IMR-90 (cell line): ENCODE data around the gene CSDE1. TPM values are rescaled to one million over a fixed set of nuclear protein-coding genes. Genes with fewer than 3 reads are reported as not detected.

ENCODE experiments used
- ATAC-seq: fragments of 200-7000 bp; cut with Tn5 transposase; 2 replicates; pipeline ENCODE4 v1.9.1; 2020; ENCODE audit warnings: low read depth, mild to moderate bottlenecking, moderate library complexity
- BruUV-seq: library from RNA; stranded (reverse); fragments of 400-500 nt; replicated peaks from 2 replicates; lab custom pipeline; 2021; lab: Mats Ljungman, UMichigan
- CTCF ChIA-PET: fragments of 300-600 bp; formaldehyde crosslinking; extraction: SDS; loops from one replicate; lab custom pipeline; 2021; ENCODE audit warnings: antibody characterized with exemption; lab: Yijun Ruan, JAX
- POLR2A ChIA-PET: fragments of 300-600 bp; sonication (Branson Sonifier 250); formaldehyde crosslinking; loops from one replicate; lab custom pipeline; 2022; ENCODE audit warnings: antibody characterized with exemption; ENCODE audit not compliant: unreplicated experiment; lab: Charles Lee
- DNase-seq: peaks from one replicate; pipeline ENCODE4 v3.0.0; 2013
- H2AFZ ChIP-seq: replicated peaks from 2 replicates; pipeline ENCODE3; 2013; ENCODE audit warnings: low read length, mild to moderate bottlenecking; ENCODE audit not compliant: poor library complexity
- H2AK5ac ChIP-seq: 2 replicates; pipeline ENCODE4 v1.6.1; 2013; ENCODE audit warnings: low read depth, low read length, inconsistent platforms
- H2AK9ac ChIP-seq: replicated peaks from 2 replicates; pipeline ENCODE3; 2013; ENCODE audit warnings: mild to moderate bottlenecking, low read depth, low read length, moderate library complexity; ENCODE audit not compliant: poor library complexity
- H2BK120ac ChIP-seq: 2 replicates; pipeline ENCODE4 v1.6.1; 2013; ENCODE audit warnings: low read depth, low read length, inconsistent platforms
- H2BK15ac ChIP-seq: 3 replicates; pipeline ENCODE4 v1.6.1; 2013; ENCODE audit warnings: low read depth, low read length, inconsistent platforms
- H2BK20ac ChIP-seq: 2 replicates; pipeline ENCODE4 v1.6.1; 2013; ENCODE audit warnings: low read depth, mild to moderate bottlenecking, inconsistent platforms, low read length, moderate library complexity
- H2BK5ac ChIP-seq: 2 replicates; pipeline ENCODE4 v1.6.1; 2013; ENCODE audit warnings: mild to moderate bottlenecking, low read depth, low read length, inconsistent platforms; ENCODE audit not compliant: poor library complexity, severe bottlenecking
- H3K14ac ChIP-seq: replicated peaks from 2 replicates; pipeline ENCODE4 v1.6.1; 2013; ENCODE audit warnings: low read depth, low read length, inconsistent platforms
- H3K18ac ChIP-seq: 2 replicates; pipeline ENCODE4 v1.6.1; 2013; ENCODE audit warnings: low read depth, low read length, control low read depth
- H3K23ac ChIP-seq: 2 replicates; pipeline ENCODE4 v1.6.1; 2013; ENCODE audit warnings: low read depth, low read length, inconsistent platforms
- H3K27ac ChIP-seq: 2 replicates; pipeline ENCODE4 v1.5.1; 2013; ENCODE audit warnings: mild to moderate bottlenecking, control low read depth, low read length; ENCODE audit not compliant: insufficient read depth
- H3K27me3 ChIP-seq: 2 replicates; pipeline ENCODE4 v1.6.1; 2013; ENCODE audit warnings: low read length; ENCODE audit not compliant: control insufficient read depth, insufficient read depth
- H3K36me3 ChIP-seq: 2 replicates; pipeline ENCODE4 v1.6.1; 2013; ENCODE audit warnings: low read length, mixed read lengths; ENCODE audit not compliant: control insufficient read depth, insufficient read depth
- H3K4ac ChIP-seq: 2 replicates; pipeline ENCODE4 v1.6.1; 2013; ENCODE audit warnings: low read depth, low read length, inconsistent platforms
- H3K4me1 ChIP-seq: 2 replicates; pipeline ENCODE4 v1.6.1; 2013; ENCODE audit warnings: low read length, mixed read lengths; ENCODE audit not compliant: control insufficient read depth, insufficient read depth
- H3K4me2 ChIP-seq: 2 replicates; pipeline ENCODE4 v1.6.1; 2013; ENCODE audit warnings: low read depth, mild to moderate bottlenecking, control low read depth, low read length, moderate library complexity
- H3K4me3 ChIP-seq: 2 replicates; pipeline ENCODE4 v1.5.1; 2013; ENCODE audit warnings: low read depth, mild to moderate bottlenecking, control low read depth, low read length, moderate library complexity; ENCODE audit not compliant: insufficient read depth
- H3K56ac ChIP-seq: 2 replicates; pipeline ENCODE4 v1.6.1; 2013; ENCODE audit warnings: low read length, inconsistent platforms; ENCODE audit not compliant: insufficient read depth; ENCODE audit errors: extremely low read depth
- H3K79me1 ChIP-seq, 2 experiments: 2 replicates each; pipeline ENCODE4 v1.6.1; 2013; ENCODE audit warnings: low read length in 2 of 2, inconsistent platforms in 1 of 2, low read depth in 1 of 2
- H3K9ac ChIP-seq: 2 replicates; pipeline ENCODE4 v1.6.1; 2013; ENCODE audit warnings: low read depth, low read length, control low read depth
- H3K9me1 ChIP-seq: 2 replicates; pipeline ENCODE4 v1.6.1; 2013; ENCODE audit warnings: low read length, inconsistent platforms; ENCODE audit not compliant: insufficient read depth
- H3K9me3 ChIP-seq: 2 replicates; pipeline ENCODE4 v1.6.1; 2013; ENCODE audit warnings: low read length; ENCODE audit not compliant: control insufficient read depth, insufficient read depth
- H4K20me1 ChIP-seq: 2 replicates; pipeline ENCODE4 v1.6.1; 2013; ENCODE audit warnings: low read length, inconsistent platforms; ENCODE audit not compliant: insufficient read depth
- H4K5ac ChIP-seq: 2 replicates; pipeline ENCODE4 v1.6.1; 2013; ENCODE audit warnings: mild to moderate bottlenecking, low read depth, low read length, control low read depth
- H4K8ac ChIP-seq, 2 experiments: 2 replicates each; pipeline ENCODE4 v1.6.1; 2013; ENCODE audit warnings: low read depth in 2 of 2, low read length in 2 of 2, control low read depth in 1 of 2, inconsistent platforms in 1 of 2
- H4K91ac ChIP-seq: 2 replicates; pipeline ENCODE4 v1.6.1; 2013; ENCODE audit warnings: low read depth, low read length, inconsistent platforms; ENCODE audit not compliant: insufficient read depth
- BHLHE40 ChIP-seq: fragments of 150-350 bp; IDR thresholded peaks from 2 replicates; pipeline ENCODE4 v1.6.1; 2016; ENCODE audit warnings: mild to moderate bottlenecking, low read depth, low read length
- CEBPB ChIP-seq: IDR thresholded peaks from 2 replicates; pipeline ENCODE4 v1.6.1; 2012; ENCODE audit warnings: low read depth, low read length, improper control_type of control experiment
- CHD1 ChIP-seq: IDR thresholded peaks from 2 replicates; pipeline ENCODE4 v1.6.1; 2012; ENCODE audit warnings: low read depth, low read length, improper control_type of control experiment
- FOS ChIP-seq: fragments of 150-350 bp; IDR thresholded peaks from 2 replicates; pipeline ENCODE4 v1.6.1; 2016; ENCODE audit warnings: low read depth, low read length
- MAFK ChIP-seq: IDR thresholded peaks from 2 replicates; pipeline ENCODE4 v1.6.1; 2012; ENCODE audit warnings: low read depth, low read length, improper control_type of control experiment
- MAZ ChIP-seq: IDR thresholded peaks from 2 replicates; pipeline ENCODE4 v1.6.1; 2012; ENCODE audit warnings: low read depth, mild to moderate bottlenecking, low read length, improper control_type of control experiment, moderate library complexity, borderline replicate concordance
- MXI1 ChIP-seq: IDR thresholded peaks from 2 replicates; pipeline ENCODE4 v1.6.1; 2012; ENCODE audit warnings: low read depth, mild to moderate bottlenecking, low read length, moderate library complexity, borderline replicate concordance
- NFE2L2 ChIP-seq: fragments of 150-350 bp; IDR thresholded peaks from 2 replicates; pipeline ENCODE4 v1.6.1; 2016; ENCODE audit warnings: low read depth, mild to moderate bottlenecking, low read length
- POLR2A ChIP-seq: IDR thresholded peaks from 2 replicates; pipeline ENCODE4 v1.6.1; 2012; ENCODE audit warnings: mild to moderate bottlenecking, low read depth, low read length
- RCOR1 ChIP-seq: IDR thresholded peaks from 2 replicates; pipeline ENCODE4 v1.6.1; 2012; ENCODE audit warnings: mild to moderate bottlenecking, low read length, improper control_type of control experiment; ENCODE audit not compliant: insufficient replicate concordance
- RFX5 ChIP-seq: IDR thresholded peaks from 2 replicates; pipeline ENCODE4 v1.8.0; 2012; ENCODE audit warnings: low read depth, mild to moderate bottlenecking, low read length, moderate library complexity
- WGBS, 2 experiments: methylation state at CpG; one replicate each; pipeline versions ENCODE4 v1.1.5 to v1.1.7; 2013; ENCODE audit warnings: missing lambda C conversion rate in 2 of 2; ENCODE audit not compliant: insufficient read length in 1 of 2; ENCODE audit errors: extremely low coverage in 2 of 2; 5-methylcytosine and 5-hydroxymethylcytosine counted together
- dilution Hi-C: fragments of 300-500 bp; cut with HindIII; formaldehyde crosslinking; loops from one replicate; pipeline ENCODE4 v1.14.3; 2018; ENCODE audit warnings: low sequenced_read_pairs; ENCODE audit not compliant: unreplicated experiment
- in situ Hi-C: fragments of 300-500 bp; cut with MboI; formaldehyde crosslinking; loops from 3 replicates; pipeline ENCODE4 v1.14.3; 2019; ENCODE audit warnings: low sequenced_read_pairs, inconsistent platforms, mixed read lengths
- intact Hi-C: fragments of 100-400 bp; cut with micrococcal nuclease; formaldehyde crosslinking; loops from 2 replicates; pipeline ENCODE4 v1.10.0; 2022
- polyA plus RNA-seq, 3 experiments: library from polyadenylated mRNA; depleted of rRNA; stranded (reverse); fragments of >200 nt; gene quantifications; 2 replicates each; pipeline ENCODE4 v1.2.3, GENCODE V29; 2012; ENCODE audit warnings: low replicate concordance in 1 of 3
- total RNA-seq: library from RNA; depleted of rRNA; stranded (reverse); fragments of >200 nt; gene quantifications from 2 replicates; pipeline ENCODE4 v1.2.3, GENCODE V29; 2012
- TF ChIP-seq, protein P1 (sequence below): conservative IDR thresholded peaks from 2 replicates; pipeline ENCODE4 v1.5.1; 2012; ENCODE audit warnings: mild to moderate bottlenecking, low read depth, low read length, improper control_type of control experiment
- TF ChIP-seq, protein P2 (sequence below): fragments of 150-350 bp; IDR thresholded peaks from 2 replicates; pipeline ENCODE4 v1.6.1; 2017; ENCODE audit warnings: mild to moderate bottlenecking, antibody characterized with exemption, low read length, low read depth
- TF ChIP-seq, protein P3 (sequence below): fragments of 150-350 bp; IDR thresholded peaks from 2 replicates; pipeline ENCODE4 v1.6.1; 2016; ENCODE audit warnings: low read depth, mild to moderate bottlenecking, low read length, moderate library complexity, borderline replicate concordance

Gene CSDE1
- total and polyA plus RNA-seq, 2 of the 4 experiments (the other 2 are of a cell fraction), result 190 to 879 TPM

DNA sequence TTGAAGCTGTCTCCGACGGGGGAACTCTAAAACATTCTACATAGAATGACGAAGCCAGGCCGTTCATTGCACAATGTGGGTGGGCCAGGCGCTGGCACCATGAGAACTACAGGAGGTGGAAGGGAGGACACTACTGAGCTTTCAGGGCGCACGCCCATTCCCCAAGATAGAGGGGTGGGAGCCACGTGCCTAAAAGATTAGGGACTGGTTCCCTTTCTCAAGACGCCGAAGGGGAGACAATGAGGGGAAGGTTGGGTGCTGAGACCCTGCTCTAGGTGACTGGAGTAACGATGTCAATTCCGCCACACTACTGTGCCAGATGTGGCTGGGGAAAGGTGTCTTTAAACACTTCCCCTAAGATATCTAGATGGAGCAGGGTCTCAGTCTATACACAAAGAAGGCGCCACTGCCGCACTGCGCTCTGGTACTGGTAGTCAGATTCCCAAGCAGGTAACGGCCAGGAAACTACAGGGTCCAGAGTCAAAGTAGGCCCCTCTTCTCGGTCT, 782 bp downstream of the CSDE1 start:
- H2BK20ac ChIP-seq, result no peak overlapping the region
- H4K5ac ChIP-seq, result peak overlapping the region; percentile 13; the same call in 1 of the 2 replicates
- BruUV-seq, result no TSS peak
- peaks cover 57% of the 10 kb centered on the region for H4K20me1 ChIP-seq
- DNase-seq (peak; percentile 58), ATAC-seq (0 out of 2 replicates have a peak, but pooled peaks have one; percentile 7)
- POLR2A ChIA-PET, result interaction anchor here (0.7 kb wide), 1 partner anchor 41 kb away, joined by 3 read pairs; the partner anchor contains the start of gene NRAS
- in situ Hi-C loops (no loop called here), dilution Hi-C loops (no loop called here), intact Hi-C loops (loop anchor here (1.0 to 5.0 kb wide), 2 partner anchors 780 to 838 kb away; partner anchors contain the start of gene OLFML3)
- peak overlapping the region; percentile 81 to 89; a peak in 3 of 4 replicates for H4K8ac ChIP-seq
- peaks cover 4% of the 10 kb centered on the region; the same call in 1 of the 2 replicates for H3K9me1 ChIP-seq
- H2BK5ac ChIP-seq, result peak overlapping the region; percentile 47
- H2BK120ac ChIP-seq, result peak overlapping the region; percentile 11; the same call in 1 of the 2 replicates
- WGBS, 2 experiments, result no CpG with 5 or more reads among the region's 17 CpGs
- CTCF ChIA-PET, result no interaction called here
- H3K18ac ChIP-seq, result peak overlapping the region; percentile 7; the same call in 1 of the 2 replicates
- H3K23ac ChIP-seq, result peak overlapping the region; percentile 92
- no peaks in the 10 kb centered on the region for H3K9me3 ChIP-seq
- peak overlapping the region; percentile 86 for H3K14ac ChIP-seq
- H2AK5ac ChIP-seq, result peak overlapping the region; percentile 91
- H4K91ac ChIP-seq, result peak overlapping the region; percentile 72; the same call in 1 of the 2 replicates
- peak overlapping the region; percentile 89 for H2AFZ ChIP-seq
- TF ChIP-seq BHLHE40, result no peak
- TF ChIP-seq, protein P1, sequence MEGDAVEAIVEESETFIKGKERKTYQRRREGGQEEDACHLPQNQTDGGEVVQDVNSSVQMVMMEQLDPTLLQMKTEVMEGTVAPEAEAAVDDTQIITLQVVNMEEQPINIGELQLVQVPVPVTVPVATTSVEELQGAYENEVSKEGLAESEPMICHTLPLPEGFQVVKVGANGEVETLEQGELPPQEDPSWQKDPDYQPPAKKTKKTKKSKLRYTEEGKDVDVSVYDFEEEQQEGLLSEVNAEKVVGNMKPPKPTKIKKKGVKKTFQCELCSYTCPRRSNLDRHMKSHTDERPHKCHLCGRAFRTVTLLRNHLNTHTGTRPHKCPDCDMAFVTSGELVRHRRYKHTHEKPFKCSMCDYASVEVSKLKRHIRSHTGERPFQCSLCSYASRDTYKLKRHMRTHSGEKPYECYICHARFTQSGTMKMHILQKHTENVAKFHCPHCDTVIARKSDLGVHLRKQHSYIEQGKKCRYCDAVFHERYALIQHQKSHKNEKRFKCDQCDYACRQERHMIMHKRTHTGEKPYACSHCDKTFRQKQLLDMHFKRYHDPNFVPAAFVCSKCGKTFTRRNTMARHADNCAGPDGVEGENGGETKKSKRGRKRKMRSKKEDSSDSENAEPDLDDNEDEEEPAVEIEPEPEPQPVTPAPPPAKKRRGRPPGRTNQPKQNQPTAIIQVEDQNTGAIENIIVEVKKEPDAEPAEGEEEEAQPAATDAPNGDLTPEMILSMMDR, result no peak
- TF ChIP-seq MAFK, result no peak
- TF ChIP-seq NFE2L2, result no peak
- TF ChIP-seq RCOR1, result no peak
- no peak; the same call in 1 of the 2 replicates for TF ChIP-seq POLR2A
- TF ChIP-seq, protein P2, sequence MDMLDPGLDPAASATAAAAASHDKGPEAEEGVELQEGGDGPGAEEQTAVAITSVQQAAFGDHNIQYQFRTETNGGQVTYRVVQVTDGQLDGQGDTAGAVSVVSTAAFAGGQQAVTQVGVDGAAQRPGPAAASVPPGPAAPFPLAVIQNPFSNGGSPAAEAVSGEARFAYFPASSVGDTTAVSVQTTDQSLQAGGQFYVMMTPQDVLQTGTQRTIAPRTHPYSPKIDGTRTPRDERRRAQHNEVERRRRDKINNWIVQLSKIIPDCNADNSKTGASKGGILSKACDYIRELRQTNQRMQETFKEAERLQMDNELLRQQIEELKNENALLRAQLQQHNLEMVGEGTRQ, result no peak
- TF ChIP-seq MAZ, result no peak
- TF ChIP-seq FOS, result no peak
- peak; percentile 68; the same call in 1 of the 2 replicates for TF ChIP-seq MXI1
- TF ChIP-seq, protein P3, sequence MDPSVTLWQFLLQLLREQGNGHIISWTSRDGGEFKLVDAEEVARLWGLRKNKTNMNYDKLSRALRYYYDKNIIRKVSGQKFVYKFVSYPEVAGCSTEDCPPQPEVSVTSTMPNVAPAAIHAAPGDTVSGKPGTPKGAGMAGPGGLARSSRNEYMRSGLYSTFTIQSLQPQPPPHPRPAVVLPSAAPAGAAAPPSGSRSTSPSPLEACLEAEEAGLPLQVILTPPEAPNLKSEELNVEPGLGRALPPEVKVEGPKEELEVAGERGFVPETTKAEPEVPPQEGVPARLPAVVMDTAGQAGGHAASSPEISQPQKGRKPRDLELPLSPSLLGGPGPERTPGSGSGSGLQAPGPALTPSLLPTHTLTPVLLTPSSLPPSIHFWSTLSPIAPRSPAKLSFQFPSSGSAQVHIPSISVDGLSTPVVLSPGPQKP, result no peak
- peak; percentile 98 for TF ChIP-seq CEBPB
- TF ChIP-seq RFX5, result no peak
- no peak for TF ChIP-seq CHD1
- peak overlapping the region; percentile 67 for H3K4me3 ChIP-seq
- peak overlapping the region; percentile 89 for H3K4ac ChIP-seq
- H3K36me3 ChIP-seq, result no peaks in the 10 kb centered on the region
- peak overlapping the region; percentile 86 for H3K4me2 ChIP-seq
- H3K27ac ChIP-seq, result peak overlapping the region; percentile 81
- H2AK9ac ChIP-seq, result peak overlapping the region; percentile 95
- peak overlapping the region; percentile 91 for H3K9ac ChIP-seq
- H3K4me1 ChIP-seq, result peaks cover 2% of the 10 kb centered on the region
- H3K79me1 ChIP-seq, result peaks cover 0 to 19% of the 10 kb centered on the region in 2 experiments; a peak in 2 of 4 replicates
- H3K27me3 ChIP-seq, result no peaks in the 10 kb centered on the region
- peak overlapping the region; percentile 81 for H3K56ac ChIP-seq
- H2BK15ac ChIP-seq, result no peak overlapping the region
